Chondrocyte (in vitro differentiated cells): Measurements from ENCODE around the gene GYPA. TPM values are rescaled to one million over a fixed set of nuclear protein-coding genes. Genes with fewer than 3 reads are reported as not detected.
"Not testable (repeated sequence)": the region's sequence is repeated elsewhere in the genome, so short reads cannot be mapped to it uniquely, and the experiment has no call there.

Experiments
- DNase-seq: peaks from one replicate; pipeline ENCODE4 v3.0.0; 2021; ENCODE audit warnings: mixed read lengths, low spot score
- H3K27ac Mint-ChIP-seq: one replicate; pipeline ENCODE4 v1.8.0; 2021; ENCODE audit warnings: mild to moderate bottlenecking, moderate library complexity, mixed read lengths; ENCODE audit not compliant: unreplicated experiment
- H3K27me3 Mint-ChIP-seq: 2 replicates; pipeline ENCODE4 v1.8.0; 2021; ENCODE audit warnings: low read depth, mixed read lengths
- H3K36me3 Mint-ChIP-seq: 2 replicates; pipeline ENCODE4 v1.8.0; 2021; ENCODE audit warnings: low read depth, mixed read lengths
- H3K4me1 Mint-ChIP-seq: 2 replicates; pipeline ENCODE4 v1.8.0; 2021; ENCODE audit warnings: low read depth, mild to moderate bottlenecking, mixed read lengths
- H3K4me3 Mint-ChIP-seq: one replicate; pipeline ENCODE4 v1.8.0; 2021; ENCODE audit warnings: mild to moderate bottlenecking, moderate library complexity, mixed read lengths; ENCODE audit not compliant: unreplicated experiment
- H3K9me3 Mint-ChIP-seq: 2 replicates; pipeline ENCODE4 v1.8.0; 2021; ENCODE audit warnings: low read depth, mixed read lengths
- CTCF ChIP-seq: fragments of 200-600 bp; sonication (generic); IDR thresholded peaks from 2 replicates; pipeline ENCODE4 v1.5.0; 2021; ENCODE audit warnings: antibody characterized with exemption, mild to moderate bottlenecking, moderate library complexity
- total RNA-seq: library from RNA; stranded (reverse); gene quantifications from 3 replicates; pipeline ENCODE4 v1.2.1, GENCODE V29; 2021

The GYPA gene
- total RNA-seq, 1 donor from 2014 or later, result not detected

GRCh38 chr4:144169211-144169610 is 28.7 kb upstream of the GYPA start:
- H3K4me3 Mint-ChIP-seq, result no peak overlapping the region
- peaks cover 3% of the 10 kb centered on the region for H3K9me3 Mint-ChIP-seq
- H3K27me3 Mint-ChIP-seq, result peaks cover 6% of the 10 kb centered on the region
- H3K36me3 Mint-ChIP-seq, result no peaks in the 10 kb centered on the region
- TF ChIP-seq CTCF, result no peak
- DNase-seq, result no peak
- H3K4me1 Mint-ChIP-seq, result no peaks in the 10 kb centered on the region
- H3K27ac Mint-ChIP-seq, result no peak overlapping the region

GRCh38 chr4:144154044-144154443 is 13.5 kb upstream of the GYPA start:
- no peak overlapping the region for H3K27ac Mint-ChIP-seq
- DNase-seq, result no peak
- H3K9me3 Mint-ChIP-seq, result peaks cover 22% of the 10 kb centered on the region
- no peaks in the 10 kb centered on the region for H3K4me1 Mint-ChIP-seq
- no peaks in the 10 kb centered on the region for H3K36me3 Mint-ChIP-seq
- H3K4me3 Mint-ChIP-seq, result no peak overlapping the region
- peaks cover 2% of the 10 kb centered on the region for H3K27me3 Mint-ChIP-seq
- no peak for TF ChIP-seq CTCF

- TF ChIP-seq CTCF, result peak; percentile 80
- DNase-seq, H3K36me3 Mint-ChIP-seq, H3K4me3 Mint-ChIP-seq, H3K4me1 Mint-ChIP-seq, H3K27ac Mint-ChIP-seq, H3K9me3 Mint-ChIP-seq: not testable (repeated sequence)
- H3K27me3 Mint-ChIP-seq, result peaks cover 12% of the 10 kb centered on the region
Measured at GRCh38 chr4:144142690-144143326, 2.3 kb upstream of the GYPA start.

GRCh38 chr4:144141493-144141892 is 975 bp upstream of the GYPA start:
- Mint-ChIP-seq H3K36me3 (no peaks in the 10 kb centered on the region), H3K9me3 (no peaks in the 10 kb centered on the region), H3K27me3 (peaks cover 10% of the 10 kb centered on the region)

GRCh38 chr4:144139991-144140390 is 527 bp downstream of the GYPA start:
- not testable (repeated sequence) for H3K36me3 Mint-ChIP-seq, H3K4me3 Mint-ChIP-seq, H3K4me1 Mint-ChIP-seq, DNase-seq, H3K27ac Mint-ChIP-seq, H3K9me3 Mint-ChIP-seq
- peaks cover 15% of the 10 kb centered on the region for H3K27me3 Mint-ChIP-seq

More at GRCh38 chr4:144141493-144141892, 975 bp upstream of the GYPA start:
- no peak overlapping the region for H3K4me3 Mint-ChIP-seq
- H3K4me1 Mint-ChIP-seq, result no peaks in the 10 kb centered on the region
- no peak overlapping the region for H3K27ac Mint-ChIP-seq
- TF ChIP-seq CTCF, result no peak
- DNase-seq, result no peak

- H3K27ac Mint-ChIP-seq, H3K9me3 Mint-ChIP-seq, H3K4me1 Mint-ChIP-seq, H3K4me3 Mint-ChIP-seq, DNase-seq, H3K36me3 Mint-ChIP-seq: not testable (repeated sequence)
- peaks cover 16% of the 10 kb centered on the region for H3K27me3 Mint-ChIP-seq
Measured at GRCh38 chr4:144139547-144139946, 971 bp downstream of the GYPA start.

- not testable (repeated sequence) for H3K4me3 Mint-ChIP-seq, H3K27ac Mint-ChIP-seq, DNase-seq, H3K4me1 Mint-ChIP-seq, H3K36me3 Mint-ChIP-seq, H3K9me3 Mint-ChIP-seq
- peaks cover 20% of the 10 kb centered on the region for H3K27me3 Mint-ChIP-seq
Measured at GRCh38 chr4:144138239-144138638, 2.3 kb downstream of the GYPA start.

- DNase-seq, H3K4me1 Mint-ChIP-seq, H3K36me3 Mint-ChIP-seq, H3K27ac Mint-ChIP-seq, H3K9me3 Mint-ChIP-seq, H3K4me3 Mint-ChIP-seq: not testable (repeated sequence)
- peaks cover 20% of the 10 kb centered on the region for H3K27me3 Mint-ChIP-seq
Measured at GRCh38 chr4:144137137-144137931, 3.2 kb downstream of the GYPA start.

- not testable (repeated sequence) for H3K9me3 Mint-ChIP-seq, DNase-seq, H3K27ac Mint-ChIP-seq, H3K4me3 Mint-ChIP-seq, H3K4me1 Mint-ChIP-seq, H3K36me3 Mint-ChIP-seq
- peaks cover 17% of the 10 kb centered on the region for H3K27me3 Mint-ChIP-seq
Measured at GRCh38 chr4:144136189-144136588, 4.3 kb downstream of the GYPA start.
